ENCODE measurements around the gene AUTS2.

GRCh38 chr7:70545214-70545613, 946.9 kb downstream of the AUTS2 start:
- no peak for TF ChIP-seq CTCF (optimal IDR thresholded peaks at IDR 0.05 in 1 of 3, IDR thresholded peaks at IDR 0.05 in 1 of 3, conservative IDR thresholded peaks at IDR 0.05 in 1 of 3; ENCODE audit: extremely low read depth in 1 of 3, insufficient read depth in 2 of 3, low read length in 3 of 3)
- no peak for TF ChIP-seq EZH2 (IDR thresholded peaks at IDR 0.05; ENCODE audit: low read length)
